AG10803 (cell line): Measurements from ENCODE around the gene CHMP3.
"Not testable (repeated sequence)": the region's sequence is repeated elsewhere in the genome, so short reads cannot be mapped to it uniquely, and the experiment has no call there.

Experiments used
- DNase-seq: peaks from one replicate; pipeline ENCODE4 v3.0.0; 2010; ENCODE audit warnings: low read depth
- H3K4me3 ChIP-seq: 2 replicates; pipeline ENCODE4 v1.5.1; 2011; ENCODE audit warnings: mild to moderate bottlenecking, low read length, control low read depth
- TF ChIP-seq, protein P1 (sequence below): conservative IDR thresholded peaks from 2 replicates; pipeline ENCODE4 v1.5.1; 2011; ENCODE audit warnings: mild to moderate bottlenecking, low read length, control low read depth, inconsistent platforms

Gene CHMP3

DNA sequence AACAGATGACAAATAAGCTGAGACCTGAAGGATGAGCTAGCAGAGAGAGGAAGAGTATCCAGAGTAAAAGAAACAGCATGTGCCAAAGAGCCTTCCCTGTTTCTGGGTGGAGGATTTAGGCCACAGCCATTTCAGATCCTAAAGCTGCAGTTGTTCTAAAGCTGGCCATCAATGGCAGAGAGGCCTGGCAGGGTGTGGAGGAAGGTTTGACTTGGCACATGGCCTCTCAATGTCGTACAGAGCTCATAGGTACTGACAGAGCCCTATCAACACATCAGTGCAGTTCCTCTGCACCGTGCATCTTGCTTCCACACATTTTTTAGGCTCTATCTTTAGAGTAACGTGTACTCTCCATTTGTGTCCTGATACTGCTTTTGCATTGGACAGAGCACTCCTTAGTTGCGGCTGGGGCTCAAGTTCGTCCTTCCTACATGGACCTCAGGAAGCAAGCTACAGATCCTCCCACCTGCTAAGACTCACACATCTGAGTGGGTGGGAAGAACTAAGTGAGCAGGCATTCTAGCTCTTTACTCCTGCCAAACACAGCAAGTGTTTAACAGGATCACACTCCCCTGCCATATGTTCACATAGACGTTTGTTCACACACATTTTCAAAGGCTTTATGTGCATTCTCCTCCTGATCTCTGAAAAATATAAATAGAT lies 3.0 kb upstream of the CHMP3 start:
- no peak for DNase-seq
- TF ChIP-seq, protein P1, sequence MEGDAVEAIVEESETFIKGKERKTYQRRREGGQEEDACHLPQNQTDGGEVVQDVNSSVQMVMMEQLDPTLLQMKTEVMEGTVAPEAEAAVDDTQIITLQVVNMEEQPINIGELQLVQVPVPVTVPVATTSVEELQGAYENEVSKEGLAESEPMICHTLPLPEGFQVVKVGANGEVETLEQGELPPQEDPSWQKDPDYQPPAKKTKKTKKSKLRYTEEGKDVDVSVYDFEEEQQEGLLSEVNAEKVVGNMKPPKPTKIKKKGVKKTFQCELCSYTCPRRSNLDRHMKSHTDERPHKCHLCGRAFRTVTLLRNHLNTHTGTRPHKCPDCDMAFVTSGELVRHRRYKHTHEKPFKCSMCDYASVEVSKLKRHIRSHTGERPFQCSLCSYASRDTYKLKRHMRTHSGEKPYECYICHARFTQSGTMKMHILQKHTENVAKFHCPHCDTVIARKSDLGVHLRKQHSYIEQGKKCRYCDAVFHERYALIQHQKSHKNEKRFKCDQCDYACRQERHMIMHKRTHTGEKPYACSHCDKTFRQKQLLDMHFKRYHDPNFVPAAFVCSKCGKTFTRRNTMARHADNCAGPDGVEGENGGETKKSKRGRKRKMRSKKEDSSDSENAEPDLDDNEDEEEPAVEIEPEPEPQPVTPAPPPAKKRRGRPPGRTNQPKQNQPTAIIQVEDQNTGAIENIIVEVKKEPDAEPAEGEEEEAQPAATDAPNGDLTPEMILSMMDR, result no peak
- H3K4me3 ChIP-seq, result no peak overlapping the region

DNA sequence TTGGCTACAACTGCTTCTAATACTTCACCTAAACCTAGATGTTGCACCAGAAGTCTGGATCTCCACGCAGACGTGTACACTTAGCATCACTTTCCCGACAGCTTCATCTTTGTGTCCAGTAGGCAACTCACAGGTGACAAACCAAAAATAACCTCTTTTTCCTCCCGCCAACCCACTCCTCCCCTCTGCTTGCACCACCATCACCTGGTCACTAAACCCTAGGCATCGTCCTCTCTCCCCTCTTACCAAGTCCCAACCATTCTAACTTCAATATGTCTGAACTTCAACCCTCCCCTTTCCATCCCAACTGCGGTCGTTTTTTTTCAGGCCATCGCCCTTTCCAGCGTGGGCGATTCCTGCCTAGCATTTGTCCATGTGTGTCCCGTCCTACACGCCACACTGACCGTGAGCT lies 413 bp upstream of the CHMP3 start:
- TF ChIP-seq, protein P1, result no peak
- H3K4me3 ChIP-seq, result peak overlapping the region; percentile 92

DNA sequence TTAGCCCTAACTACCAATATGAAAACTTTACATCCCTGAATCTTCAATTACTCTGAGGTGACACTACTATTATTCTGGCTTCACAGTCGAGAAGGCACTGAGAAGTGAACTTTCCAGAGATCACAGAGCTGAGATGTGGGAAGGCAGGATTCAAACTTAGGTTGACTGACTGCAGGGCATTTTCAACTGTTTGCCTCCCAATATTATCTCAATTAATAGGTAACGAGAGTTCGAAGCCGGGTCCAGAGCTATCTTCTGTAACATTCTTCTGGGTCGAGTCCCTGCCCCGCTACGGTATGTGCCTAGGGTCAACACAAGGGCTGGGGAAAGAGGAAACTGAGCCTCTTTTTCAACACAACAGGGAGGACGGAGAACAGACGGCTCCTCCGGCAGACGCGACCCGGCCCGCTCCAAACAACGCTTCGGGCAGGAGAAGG lies 740 bp downstream of the CHMP3 start:
- TF ChIP-seq, protein P1, result no peak

More for the DNA sequence above, 413 bp upstream of the CHMP3 start:
- no peak for DNase-seq

GRCh38 chr2:86557836-86558235 lies 5.4 kb downstream of the CHMP3 start:
- TF ChIP-seq, protein P1, result no peak
- no peak overlapping the region for H3K4me3 ChIP-seq
- DNase-seq, result no peak

More for the DNA sequence above, 740 bp downstream of the CHMP3 start:
- DNase-seq, result no peak
- H3K4me3 ChIP-seq, result peak overlapping the region; percentile 92

GRCh38 chr2:86556508-86556907 lies 6.7 kb downstream of the CHMP3 start:
- DNase-seq, result no peak
- TF ChIP-seq, protein P1, result no peak
- no peak overlapping the region for H3K4me3 ChIP-seq

- H3K4me3 ChIP-seq, result no peak overlapping the region
- no peak for DNase-seq
- TF ChIP-seq, protein P1, result no peak
These were observed 10.4 kb downstream of the CHMP3 start for GRCh38 chr2:86552889-86553288.

DNA sequence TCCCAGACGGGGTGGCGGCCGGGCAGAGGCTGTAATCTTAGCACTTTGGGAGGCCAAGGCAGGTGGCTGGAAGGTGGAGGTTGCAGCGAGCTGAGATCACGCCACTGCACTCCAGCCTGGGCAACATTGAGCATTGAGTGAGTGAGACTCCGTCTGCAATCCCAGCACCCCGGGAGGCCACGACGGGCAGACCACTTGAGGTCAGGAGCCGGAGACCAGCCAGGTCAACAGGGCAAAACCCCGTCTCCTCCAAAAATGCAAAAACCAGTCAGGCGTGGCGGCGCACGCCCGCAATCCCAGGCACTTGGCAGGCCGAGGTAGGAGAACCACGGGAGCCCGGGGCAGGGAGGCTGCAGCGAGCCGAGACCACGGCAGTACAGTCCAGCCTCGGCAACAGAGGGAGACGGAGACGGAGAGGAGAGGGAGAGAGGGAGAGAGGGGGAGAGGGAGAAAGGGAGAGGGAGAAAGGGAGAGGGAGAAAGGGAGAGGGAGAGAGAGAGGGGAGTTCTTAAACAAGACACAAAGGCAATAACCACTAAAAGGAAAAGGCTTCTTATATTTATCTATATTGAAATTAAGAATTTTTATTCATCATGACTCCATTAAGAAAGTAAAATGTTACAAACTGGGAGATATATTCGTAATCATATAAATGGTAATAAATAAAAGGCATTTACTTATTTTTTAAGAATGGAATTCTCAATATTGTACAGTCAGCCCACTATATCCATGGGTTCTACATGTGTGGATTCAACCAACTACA lies 13.1 kb downstream of the CHMP3 start:
- not testable (repeated sequence) for H3K4me3 ChIP-seq, DNase-seq

DNA sequence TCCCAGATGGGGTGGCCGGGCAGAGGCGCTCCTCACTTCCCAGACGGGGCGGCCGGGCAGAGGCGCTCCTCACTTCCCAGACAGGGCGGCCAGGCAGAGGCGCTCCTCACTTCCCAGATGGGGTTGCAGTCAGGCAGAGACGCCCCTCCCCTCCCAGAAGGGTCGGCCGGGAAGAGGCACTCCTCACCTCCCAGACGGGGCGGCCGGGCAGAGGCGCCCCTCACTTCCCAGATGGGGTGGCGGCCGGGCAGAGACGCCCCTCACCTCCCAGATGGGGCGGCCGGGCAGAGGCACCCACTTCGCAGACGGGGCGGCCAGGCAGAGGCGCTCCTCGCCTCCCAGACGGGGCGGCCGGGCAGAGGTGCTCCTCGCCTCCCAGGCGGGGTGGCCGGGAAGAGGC lies 13.8 kb downstream of the CHMP3 start:
- not testable (repeated sequence) for DNase-seq, H3K4me3 ChIP-seq

DNA sequence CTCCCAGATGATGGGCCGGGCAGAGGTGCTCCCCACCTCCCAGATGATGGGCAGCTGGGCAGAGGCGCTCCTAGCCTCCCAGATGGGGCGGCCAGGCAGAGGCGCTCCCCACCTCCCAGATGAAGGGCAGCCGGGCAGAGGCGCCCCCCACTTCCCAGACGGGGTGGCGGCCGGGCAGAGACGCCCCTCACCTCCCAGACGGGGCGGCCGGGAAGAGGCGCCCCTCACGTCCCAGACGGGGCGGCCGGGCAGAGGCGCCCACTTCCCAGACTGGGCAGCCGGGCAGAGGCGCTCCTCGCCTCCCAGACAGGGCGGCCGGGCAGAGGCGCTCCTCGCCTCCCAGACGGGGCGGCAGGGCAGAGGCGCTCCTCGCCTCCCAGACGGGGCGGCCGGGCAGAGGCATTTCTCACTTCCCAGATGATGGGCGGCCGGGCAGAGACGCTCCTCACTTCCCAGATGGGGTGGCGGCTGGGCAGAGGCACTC lies 14.3 kb downstream of the CHMP3 start:
- H3K4me3 ChIP-seq, DNase-seq: not testable (repeated sequence)

- DNase-seq, H3K4me3 ChIP-seq: not testable (repeated sequence)
These were observed 14.9 kb downstream of the CHMP3 start for GRCh38 chr2:86548165-86548912.
